BJ (cell line): Measurements from ENCODE around the gene TBC1D22B. TPM values are rescaled to one million over a fixed set of nuclear protein-coding genes. Genes with fewer than 3 reads are reported as not detected.

ENCODE experiments used
- CTCF ChIA-PET: fragments of 350-600 bp; formaldehyde crosslinking; extraction: SDS; loops from one replicate; lab custom pipeline; 2021; ENCODE audit warnings: antibody characterized with exemption, inconsistent platforms; lab: Yijun Ruan, JAX
- POLR2A ChIA-PET: fragments of 300-600 bp; sonication (Branson Sonifier 250); formaldehyde crosslinking; extraction: SDS; loops from one replicate; lab custom pipeline; 2021; ENCODE audit warnings: antibody characterized with exemption; lab: Charles Lee
- DNase-seq: peaks from one replicate; pipeline ENCODE4 v3.0.0-alpha.2; 2011; ENCODE audit warnings: low read depth
- H3K27me3 ChIP-seq: 2 replicates; pipeline ENCODE4 v1.6.0; 2011; ENCODE audit warnings: low read length; ENCODE audit not compliant: control insufficient read depth, insufficient read depth
- H3K36me3 ChIP-seq: 2 replicates; pipeline ENCODE4 v1.5.1; 2011; ENCODE audit warnings: low read length; ENCODE audit not compliant: control insufficient read depth, insufficient read depth
- H3K4me3 ChIP-seq: 2 replicates; pipeline ENCODE4 v1.5.1; 2011; ENCODE audit warnings: low read depth, mild to moderate bottlenecking, control low read depth, low read length
- polyA plus RNA-seq: library from polyadenylated mRNA; depleted of rRNA; stranded (reverse); fragments of >200 nt; gene quantifications from 2 replicates; pipeline ENCODE4 v1.2.3, GENCODE V29; 2011
- TF ChIP-seq, protein P1 (sequence below): IDR thresholded peaks from 2 replicates; pipeline ENCODE4 v1.5.1; 2011; ENCODE audit warnings: low read depth, mild to moderate bottlenecking, control low read depth, inconsistent platforms, low read length, moderate library complexity; ENCODE audit not compliant: insufficient read depth

The TBC1D22B gene
- polyA plus RNA-seq, 1 experiment: 5.5 TPM

DNA sequence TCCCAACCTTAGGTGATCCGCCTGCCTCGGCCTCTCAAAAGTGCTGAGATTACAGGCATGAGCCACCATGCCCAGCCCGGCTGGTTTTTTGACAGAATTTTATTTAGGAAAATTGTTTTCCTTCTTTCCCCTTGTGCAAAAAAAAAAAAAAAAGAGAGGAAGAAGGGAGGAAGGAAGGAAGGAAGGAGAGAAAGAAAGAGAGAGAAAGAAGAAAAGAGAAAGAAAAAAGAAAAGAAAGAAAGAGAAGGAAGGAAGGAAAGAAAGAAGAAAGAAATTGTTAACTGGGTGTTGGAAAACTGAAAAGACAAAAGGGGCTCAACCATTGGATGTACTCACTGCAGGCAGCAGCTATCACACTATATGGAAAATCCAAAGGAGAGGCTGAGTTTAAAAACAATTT lies 94.8 kb downstream of the TBC1D22B start:
- POLR2A ChIA-PET: no interaction called here
- H3K36me3 ChIP-seq: no peaks in the 10 kb centered on the region
- no peaks in the 10 kb centered on the region for H3K27me3 ChIP-seq
- H3K4me3 ChIP-seq: no peak overlapping the region
- TF ChIP-seq, protein P1, sequence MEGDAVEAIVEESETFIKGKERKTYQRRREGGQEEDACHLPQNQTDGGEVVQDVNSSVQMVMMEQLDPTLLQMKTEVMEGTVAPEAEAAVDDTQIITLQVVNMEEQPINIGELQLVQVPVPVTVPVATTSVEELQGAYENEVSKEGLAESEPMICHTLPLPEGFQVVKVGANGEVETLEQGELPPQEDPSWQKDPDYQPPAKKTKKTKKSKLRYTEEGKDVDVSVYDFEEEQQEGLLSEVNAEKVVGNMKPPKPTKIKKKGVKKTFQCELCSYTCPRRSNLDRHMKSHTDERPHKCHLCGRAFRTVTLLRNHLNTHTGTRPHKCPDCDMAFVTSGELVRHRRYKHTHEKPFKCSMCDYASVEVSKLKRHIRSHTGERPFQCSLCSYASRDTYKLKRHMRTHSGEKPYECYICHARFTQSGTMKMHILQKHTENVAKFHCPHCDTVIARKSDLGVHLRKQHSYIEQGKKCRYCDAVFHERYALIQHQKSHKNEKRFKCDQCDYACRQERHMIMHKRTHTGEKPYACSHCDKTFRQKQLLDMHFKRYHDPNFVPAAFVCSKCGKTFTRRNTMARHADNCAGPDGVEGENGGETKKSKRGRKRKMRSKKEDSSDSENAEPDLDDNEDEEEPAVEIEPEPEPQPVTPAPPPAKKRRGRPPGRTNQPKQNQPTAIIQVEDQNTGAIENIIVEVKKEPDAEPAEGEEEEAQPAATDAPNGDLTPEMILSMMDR: no peak
- CTCF ChIA-PET: interaction anchor here (0.9 kb wide), 1 partner anchor 15 kb away, joined by 4 read pairs; no protein-coding TSS in a partner anchor
- DNase-seq: no peak

DNA sequence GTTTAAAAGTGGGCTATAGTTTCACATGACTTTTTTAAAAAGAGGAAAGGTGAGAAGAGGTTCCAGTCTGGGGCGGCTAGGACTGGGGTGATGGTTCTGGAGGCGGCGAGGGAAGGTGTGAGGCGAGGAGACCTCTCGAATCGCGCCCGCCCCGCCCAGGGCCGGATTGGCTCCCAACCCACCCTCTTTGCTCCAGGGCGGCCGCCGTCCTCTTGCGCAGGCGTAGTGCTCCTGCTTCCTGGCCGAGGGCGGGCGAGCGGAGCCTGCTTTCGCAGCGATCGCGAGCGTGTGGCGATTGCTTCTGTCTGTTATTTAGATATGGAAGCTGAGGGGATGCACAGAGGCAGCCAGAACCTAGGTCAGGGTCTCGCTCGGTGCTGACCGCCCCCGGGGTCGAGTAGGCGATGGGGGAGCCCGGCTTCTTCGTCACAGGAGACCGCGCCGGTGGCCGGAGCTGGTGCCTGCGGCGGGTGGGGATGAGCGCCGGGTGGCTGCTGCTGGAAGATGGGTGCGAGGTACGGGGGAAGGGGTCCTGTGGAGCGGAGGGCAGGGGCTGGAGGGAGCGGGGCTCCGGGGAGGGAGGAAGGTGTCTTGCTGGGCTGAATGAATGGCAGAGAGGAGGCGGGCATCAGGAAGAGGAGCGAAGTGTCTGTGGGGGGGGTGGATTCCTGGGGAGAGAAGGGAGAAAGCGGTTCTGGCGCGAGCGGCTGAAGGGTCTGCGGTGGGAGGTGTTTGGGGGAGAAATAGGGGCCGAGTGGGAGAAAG lies 96.4 kb downstream of the TBC1D22B start, which contains the start of gene RNF8:
Gene RNF8, plus strand, starts transcription at position 223 of the 765 bp plus-strand sequence. Its CDS starts 182 bp downstream, at position 405.
- ChIA-PET CTCF (interaction anchor here (1.0 kb wide), 1 partner anchor 28 kb away, joined by 4 read pairs; no protein-coding TSS in a partner anchor), POLR2A (interaction anchor here (0.6 kb wide), 2 partner anchors 73 to 155 kb away, joined by 3 to 5 read pairs; no protein-coding TSS in a partner anchor)
- Histone ChIP-seq H3K4me3 (peak within 1 kb of the TSS; percentile 96), H3K27me3 (no peaks in the 10 kb centered on the region), H3K36me3 (no peaks in the 10 kb centered on the region)
- peak; percentile 34 for DNase-seq
- TF ChIP-seq, protein P1: no peak

DNA sequence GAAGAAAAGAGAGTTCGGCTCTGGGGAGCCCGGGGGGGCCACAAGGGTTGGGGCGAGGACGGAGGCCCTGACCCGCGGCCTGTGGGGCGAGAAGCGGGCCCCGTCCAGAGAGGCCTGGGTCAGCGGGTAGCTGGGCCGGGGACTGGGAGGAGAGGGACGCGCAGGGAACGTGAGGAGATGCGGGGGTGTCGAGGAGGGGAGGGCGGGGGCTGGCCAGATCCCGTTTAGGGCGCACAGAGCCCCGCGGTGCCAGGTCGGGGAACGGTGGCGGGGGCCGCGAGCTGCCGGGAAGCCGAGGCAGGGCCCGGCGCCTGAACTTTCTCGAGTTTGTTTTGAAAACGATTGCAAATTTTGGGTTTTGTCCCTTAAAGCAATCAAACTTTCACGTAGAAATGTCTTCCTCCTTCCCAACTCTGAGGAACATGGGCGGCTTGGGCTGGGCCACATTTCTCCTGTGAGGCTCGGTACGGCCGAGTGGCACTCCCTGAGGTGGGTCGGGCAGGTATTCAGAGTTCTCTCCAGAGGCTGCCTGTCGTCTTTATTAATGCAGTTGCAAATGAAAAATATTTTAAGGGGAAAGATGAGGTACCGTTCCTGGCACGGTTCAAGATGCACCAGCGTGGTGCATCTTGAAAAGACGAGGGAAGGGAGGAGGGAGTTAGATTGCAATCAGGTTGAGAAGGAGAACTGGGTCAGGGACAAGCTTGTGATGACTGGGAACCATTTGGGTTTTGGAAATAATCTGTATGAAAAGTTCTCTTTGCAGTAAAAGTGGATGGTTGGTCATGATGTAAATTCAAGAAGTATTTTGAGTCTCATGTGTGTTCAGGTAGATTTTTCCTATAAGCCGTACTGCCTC lies 97.2 kb downstream of the TBC1D22B start:
- DNase-seq: no peak
- Histone ChIP-seq H3K27me3 (no peaks in the 10 kb centered on the region), H3K36me3 (no peaks in the 10 kb centered on the region), H3K4me3 (peak overlapping the region; percentile 96)
- ChIA-PET POLR2A (interaction anchor here (0.6 kb wide), 2 partner anchors 72 to 154 kb away, joined by 3 to 5 read pairs; no protein-coding TSS in a partner anchor), CTCF (interaction anchor here (1.0 kb wide), 2 partner anchors 11 to 29 kb away, joined by 3 to 4 read pairs; no protein-coding TSS in a partner anchor)
- TF ChIP-seq, protein P1: no peak

DNA sequence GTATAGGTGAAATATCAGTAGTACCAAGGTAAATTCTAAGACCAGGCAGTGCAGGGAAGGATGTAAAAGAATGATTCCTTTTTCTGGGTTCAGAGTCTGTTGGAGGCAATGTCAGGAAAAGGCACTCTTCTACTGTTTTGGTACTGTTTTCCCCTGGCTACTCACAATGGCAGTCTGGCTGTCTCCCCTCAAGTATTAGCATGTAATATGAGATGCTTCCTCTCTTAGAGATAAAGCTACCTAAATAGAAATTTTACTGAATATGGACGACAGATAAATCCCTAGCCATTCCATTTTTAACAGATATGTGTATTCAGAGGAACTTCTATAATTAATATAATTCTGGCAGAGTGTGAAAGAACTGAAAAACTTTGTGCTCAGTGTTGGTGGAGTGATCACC lies 99.7 kb downstream of the TBC1D22B start:
- POLR2A ChIA-PET: no interaction called here
- H3K27me3 ChIP-seq: no peaks in the 10 kb centered on the region
- DNase-seq: no peak
- peaks cover 2% of the 10 kb centered on the region; the same call in 1 of the 2 replicates for H3K36me3 ChIP-seq
- TF ChIP-seq, protein P1: no peak
- no peak overlapping the region for H3K4me3 ChIP-seq
- CTCF ChIA-PET: interaction anchor here (0.6 to 1.1 kb wide), 2 partner anchors 209 to 335 kb away, joined by 3 read pairs; no protein-coding TSS in a partner anchor
